HEK293 (cell line): ENCODE data around the gene IGF1R.

Experiments used
- BCL11B ChIP-seq: fragments of 450-650 bp; formaldehyde crosslinking; IDR thresholded peaks from 2 replicates; pipeline ENCODE4 v1.5.1; 2016; ENCODE audit warnings: low read depth, missing biosample characterization, missing genetic modification characterization
- CTCF ChIP-seq: fragments of 450-650 bp; formaldehyde crosslinking; IDR thresholded peaks from 2 replicates; pipeline ENCODE4 v1.5.1; 2016; ENCODE audit warnings: missing biosample characterization, missing genetic modification characterization
- ELK4 ChIP-seq: IDR thresholded peaks from 2 replicates; pipeline ENCODE4 v1.6.1; 2011; ENCODE audit warnings: mild to moderate bottlenecking, low read depth, low read length, borderline replicate concordance
- KLF9 ChIP-seq: fragments of 450-650 bp; formaldehyde crosslinking; IDR thresholded peaks from 2 replicates; pipeline ENCODE4 v1.5.1; 2016; ENCODE audit warnings: missing biosample characterization, missing genetic modification characterization, low read depth
- MYNN ChIP-seq: fragments of 450-650 bp; formaldehyde crosslinking; IDR thresholded peaks from 2 replicates; pipeline ENCODE4 v1.5.1; 2016; ENCODE audit warnings: missing biosample characterization, missing genetic modification characterization, borderline replicate concordance
- PRDM6 ChIP-seq: fragments of 450-650 bp; formaldehyde crosslinking; IDR thresholded peaks from 2 replicates; pipeline ENCODE4 v1.5.1; 2017; ENCODE audit warnings: missing biosample characterization, missing genetic modification characterization
- REPIN1 ChIP-seq: fragments of 450-650 bp; formaldehyde crosslinking; IDR thresholded peaks from 2 replicates; pipeline ENCODE4 v1.5.1; 2017; ENCODE audit warnings: missing biosample characterization, missing genetic modification characterization, low read depth
- SCRT1 ChIP-seq: fragments of 450-650 bp; formaldehyde crosslinking; IDR thresholded peaks from 2 replicates; pipeline ENCODE4 v1.5.1; 2016; ENCODE audit warnings: missing biosample characterization, missing genetic modification characterization, borderline replicate concordance
- SP2 ChIP-seq: fragments of 450-650 bp; formaldehyde crosslinking; IDR thresholded peaks from 2 replicates; pipeline ENCODE4 v1.5.1; 2016; ENCODE audit warnings: missing biosample characterization, missing genetic modification characterization
- SP7 ChIP-seq: fragments of 450-650 bp; formaldehyde crosslinking; IDR thresholded peaks from 2 replicates; pipeline ENCODE4 v1.5.1; 2016; ENCODE audit warnings: missing biosample characterization, missing genetic modification characterization
- YY2 ChIP-seq: fragments of 450-650 bp; formaldehyde crosslinking; IDR thresholded peaks from 2 replicates; pipeline ENCODE4 v1.5.1; 2016; ENCODE audit warnings: missing biosample characterization, missing genetic modification characterization
- ZBTB20 ChIP-seq: fragments of 450-650 bp; formaldehyde crosslinking; IDR thresholded peaks from 2 replicates; pipeline ENCODE4 v1.5.1; 2016; ENCODE audit warnings: missing biosample characterization, missing genetic modification characterization
- ZFHX2 ChIP-seq: fragments of 450-650 bp; formaldehyde crosslinking; conservative IDR thresholded peaks from 2 replicates; pipeline ENCODE4 v1.5.1; 2016; ENCODE audit warnings: missing biosample characterization, missing genetic modification characterization
- ZFP3 ChIP-seq: fragments of 450-650 bp; formaldehyde crosslinking; IDR thresholded peaks from 2 replicates; pipeline ENCODE4 v1.5.1; 2016; ENCODE audit warnings: low read depth, missing biosample characterization, missing genetic modification characterization
- ZIC2 ChIP-seq: fragments of 450-650 bp; formaldehyde crosslinking; IDR thresholded peaks from 2 replicates; pipeline ENCODE4 v1.5.1; 2016; ENCODE audit warnings: missing biosample characterization, missing genetic modification characterization
- ZNF148 ChIP-seq: fragments of 450-650 bp; formaldehyde crosslinking; IDR thresholded peaks from 2 replicates; pipeline ENCODE4 v1.5.0; 2017; ENCODE audit warnings: missing biosample characterization, missing genetic modification characterization, borderline replicate concordance
- ZNF23 ChIP-seq: fragments of 450-650 bp; formaldehyde crosslinking; IDR thresholded peaks from 2 replicates; pipeline ENCODE4 v1.5.1; 2016; ENCODE audit warnings: missing biosample characterization, missing genetic modification characterization, borderline replicate concordance
- ZNF239 ChIP-seq: fragments of 450-650 bp; formaldehyde crosslinking; IDR thresholded peaks from 2 replicates; pipeline ENCODE4 v1.5.1; 2016; ENCODE audit warnings: missing biosample characterization, missing genetic modification characterization
- ZNF266 ChIP-seq: fragments of 450-650 bp; formaldehyde crosslinking; IDR thresholded peaks from 2 replicates; pipeline ENCODE4 v1.5.1; 2016; ENCODE audit warnings: missing biosample characterization, missing genetic modification characterization, low read depth
- ZNF280C ChIP-seq: fragments of 450-650 bp; formaldehyde crosslinking; IDR thresholded peaks from 2 replicates; pipeline ENCODE4 v1.5.1; 2016; ENCODE audit warnings: missing biosample characterization, missing genetic modification characterization
- ZNF350 ChIP-seq: fragments of 450-650 bp; formaldehyde crosslinking; IDR thresholded peaks from 2 replicates; pipeline ENCODE4 v1.5.0; 2017; ENCODE audit warnings: missing biosample characterization, mild to moderate bottlenecking, missing genetic modification characterization
- ZNF404 ChIP-seq: fragments of 450-650 bp; formaldehyde crosslinking; IDR thresholded peaks from 2 replicates; pipeline ENCODE4 v1.5.1; 2017; ENCODE audit warnings: missing biosample characterization, missing genetic modification characterization
- ZNF510 ChIP-seq: fragments of 450-650 bp; formaldehyde crosslinking; IDR thresholded peaks from 2 replicates; pipeline ENCODE4 v1.5.1; 2018; ENCODE audit warnings: mild to moderate bottlenecking, missing genetic modification characterization, missing biosample characterization; ENCODE audit not compliant: insufficient replicate concordance
- ZNF514 ChIP-seq: fragments of 450-650 bp; formaldehyde crosslinking; IDR thresholded peaks from 2 replicates; pipeline ENCODE4 v1.5.1; 2016; ENCODE audit warnings: missing biosample characterization, missing genetic modification characterization
- ZNF555 ChIP-seq: fragments of 450-650 bp; formaldehyde crosslinking; conservative IDR thresholded peaks from 2 replicates; pipeline ENCODE4 v1.5.1; 2017; ENCODE audit warnings: missing biosample characterization, mild to moderate bottlenecking, missing genetic modification characterization, inconsistent platforms
- ZNF560 ChIP-seq: fragments of 450-650 bp; formaldehyde crosslinking; IDR thresholded peaks from 2 replicates; pipeline ENCODE4 v1.5.1; 2017; ENCODE audit warnings: missing biosample characterization, missing genetic modification characterization, borderline replicate concordance
- ZNF623 ChIP-seq: fragments of 450-650 bp; formaldehyde crosslinking; IDR thresholded peaks from 2 replicates; pipeline ENCODE4 v1.5.1; 2016; ENCODE audit warnings: missing biosample characterization, missing genetic modification characterization
- ZNF629 ChIP-seq: fragments of 450-650 bp; formaldehyde crosslinking; IDR thresholded peaks from 2 replicates; pipeline ENCODE4 v1.5.1; 2017; ENCODE audit warnings: missing biosample characterization, missing genetic modification characterization
- ZNF658 ChIP-seq: fragments of 450-650 bp; formaldehyde crosslinking; IDR thresholded peaks from 2 replicates; pipeline ENCODE4; 2016; ENCODE audit warnings: missing biosample characterization, missing genetic modification characterization
- ZNF785 ChIP-seq: fragments of 450-650 bp; formaldehyde crosslinking; IDR thresholded peaks from 2 replicates; pipeline ENCODE4 v1.5.1; 2016; ENCODE audit warnings: missing biosample characterization, missing genetic modification characterization
- ZSCAN16 ChIP-seq: fragments of 450-650 bp; formaldehyde crosslinking; IDR thresholded peaks from 2 replicates; pipeline ENCODE4 v1.5.1; 2016; ENCODE audit warnings: missing biosample characterization, missing genetic modification characterization

Gene IGF1R

GRCh38 chr15:98896802-98897732 is 248.7 kb downstream of the IGF1R start (continued):
- TF ChIP-seq SP7 (tag by site-specific recombination): peak; percentile 99
- peak; percentile 51 for TF ChIP-seq ZNF623 (tag by site-specific recombination)
- TF ChIP-seq ELK4: no peak
- TF ChIP-seq ZSCAN16 (tag by site-specific recombination): no peak
- TF ChIP-seq ZNF404: no peak
- TF ChIP-seq YY2 (tag by site-specific recombination): 0 out of 2 replicates have a peak, but pooled peaks have one; percentile 21
- no peak for TF ChIP-seq ZNF350 (tag by site-specific recombination)
- no peak for TF ChIP-seq ZNF555 (tag by site-specific recombination)
- TF ChIP-seq REPIN1 (tag by site-specific recombination): no peak
- TF ChIP-seq ZFHX2 (tag by site-specific recombination): no peak
- no peak for TF ChIP-seq ZFP3
- TF ChIP-seq ZNF148 (tag by site-specific recombination): no peak
- TF ChIP-seq ZNF23 (tag by site-specific recombination): no peak
- TF ChIP-seq ZNF629 (tag by site-specific recombination): peak; percentile 100
- no peak for TF ChIP-seq ZNF514 (tag by site-specific recombination)
- TF ChIP-seq ZNF560: no peak
- TF ChIP-seq ZNF785: no peak
- no peak for TF ChIP-seq SCRT1 (tag by site-specific recombination)
- no peak for TF ChIP-seq KLF9 (tag by site-specific recombination)
- no peak for TF ChIP-seq CTCF
- 0 out of 2 replicates have a peak, but pooled peaks have one; percentile 44 for TF ChIP-seq BCL11B (tag by site-specific recombination)
- TF ChIP-seq ZIC2 (tag by site-specific recombination): no peak
- no peak for TF ChIP-seq ZNF658 (tag by site-specific recombination)
- no peak for TF ChIP-seq ZNF510 (tag by site-specific recombination)
- TF ChIP-seq ZNF266 (tag by site-specific recombination): no peak
- no peak for TF ChIP-seq MYNN
- TF ChIP-seq ZNF280C (tag by site-specific recombination): no peak
- TF ChIP-seq PRDM6 (tag by site-specific recombination): peak; percentile 93
- peak; percentile 59 for TF ChIP-seq SP2 (tag by site-specific recombination)
- no peak for TF ChIP-seq ZNF239 (tag by site-specific recombination)
- no peak for TF ChIP-seq ZBTB20
